PFSK-1 (cell line): ENCODE data around the gene CYTH3.

ENCODE experiments used
- POLR2AphosphoS5 ChIP-seq: IDR thresholded peaks from 2 replicates; pipeline ENCODE4 v1.6.1; 2012; ENCODE audit warnings: low read depth, mild to moderate bottlenecking, control low read depth, low read length, moderate library complexity
- SIN3A ChIP-seq: IDR thresholded peaks from 2 replicates; pipeline ENCODE4 v1.6.1; 2012; ENCODE audit warnings: mild to moderate bottlenecking, low read length, moderate library complexity, borderline replicate concordance; ENCODE audit not compliant: insufficient read depth
- TAF1 ChIP-seq: IDR thresholded peaks from 2 replicates; pipeline ENCODE4 v1.6.1; 2012; ENCODE audit warnings: low read length, control low read depth, borderline replicate concordance; ENCODE audit not compliant: insufficient read depth
- TF ChIP-seq, protein P1 (sequence below), 2 experiments: IDR thresholded peaks; 2 replicates each; pipeline versions ENCODE4 v1.6.1 to v1.8.0; 2011 to 2012; ENCODE audit warnings: low read depth in 2 of 2, low read length in 2 of 2, control low read depth in 1 of 2, inconsistent platforms in 1 of 2, mild to moderate bottlenecking in 1 of 2, moderate library complexity in 1 of 2; ENCODE audit not compliant: insufficient read depth in 1 of 2

- TF ChIP-seq POLR2AphosphoS5 (no peak), TAF1 (no peak), SIN3A (no peak)
- TF ChIP-seq, protein P1, sequence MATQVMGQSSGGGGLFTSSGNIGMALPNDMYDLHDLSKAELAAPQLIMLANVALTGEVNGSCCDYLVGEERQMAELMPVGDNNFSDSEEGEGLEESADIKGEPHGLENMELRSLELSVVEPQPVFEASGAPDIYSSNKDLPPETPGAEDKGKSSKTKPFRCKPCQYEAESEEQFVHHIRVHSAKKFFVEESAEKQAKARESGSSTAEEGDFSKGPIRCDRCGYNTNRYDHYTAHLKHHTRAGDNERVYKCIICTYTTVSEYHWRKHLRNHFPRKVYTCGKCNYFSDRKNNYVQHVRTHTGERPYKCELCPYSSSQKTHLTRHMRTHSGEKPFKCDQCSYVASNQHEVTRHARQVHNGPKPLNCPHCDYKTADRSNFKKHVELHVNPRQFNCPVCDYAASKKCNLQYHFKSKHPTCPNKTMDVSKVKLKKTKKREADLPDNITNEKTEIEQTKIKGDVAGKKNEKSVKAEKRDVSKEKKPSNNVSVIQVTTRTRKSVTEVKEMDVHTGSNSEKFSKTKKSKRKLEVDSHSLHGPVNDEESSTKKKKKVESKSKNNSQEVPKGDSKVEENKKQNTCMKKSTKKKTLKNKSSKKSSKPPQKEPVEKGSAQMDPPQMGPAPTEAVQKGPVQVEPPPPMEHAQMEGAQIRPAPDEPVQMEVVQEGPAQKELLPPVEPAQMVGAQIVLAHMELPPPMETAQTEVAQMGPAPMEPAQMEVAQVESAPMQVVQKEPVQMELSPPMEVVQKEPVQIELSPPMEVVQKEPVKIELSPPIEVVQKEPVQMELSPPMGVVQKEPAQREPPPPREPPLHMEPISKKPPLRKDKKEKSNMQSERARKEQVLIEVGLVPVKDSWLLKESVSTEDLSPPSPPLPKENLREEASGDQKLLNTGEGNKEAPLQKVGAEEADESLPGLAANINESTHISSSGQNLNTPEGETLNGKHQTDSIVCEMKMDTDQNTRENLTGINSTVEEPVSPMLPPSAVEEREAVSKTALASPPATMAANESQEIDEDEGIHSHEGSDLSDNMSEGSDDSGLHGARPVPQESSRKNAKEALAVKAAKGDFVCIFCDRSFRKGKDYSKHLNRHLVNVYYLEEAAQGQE (IDR thresholded peaks at IDR 0.05; ENCODE audit: insufficient read depth in 1 of 2, low read depth in 2 of 2, low read length in 2 of 2) = no peak
Measured at GRCh38 chr7:6316226-6316625, 43.8 kb upstream of the CYTH3 start.
